Upper lobe of left lung (tissue), 4 donors: ENCODE data around the gene ZNF593OS.

Experiments used
- CTCF ChIP-seq, 6 experiments: fragments of 450-650 bp in 4 of 6; fragments of 200-600 bp in 2 of 6; sonication (generic) in 2 of 6; IDR thresholded peaks; one replicate each; pipeline ENCODE4 v1.5.1; 2016 to 2019; ENCODE audit warnings: antibody characterized with exemption in 6 of 6
- EP300 ChIP-seq, 4 donors: sonication (generic); formaldehyde crosslinking; IDR thresholded peaks; one replicate each; pipeline ENCODE4 v1.5.1; 2017; ENCODE audit warnings: antibody characterized with exemption in 4 of 4, control low read depth in 2 of 4
- POLR2A ChIP-seq, 4 donors: fragments of 450-650 bp; IDR thresholded peaks; one replicate each; pipeline ENCODE4 v1.5.1; 2016 to 2017; ENCODE audit warnings: antibody characterized with exemption in 4 of 4, mild to moderate bottlenecking in 2 of 4
- POLR2AphosphoS5 ChIP-seq, 2 donors: sonication (generic); formaldehyde crosslinking; IDR thresholded peaks; one replicate each; pipeline ENCODE4 v1.5.1; 2017; ENCODE audit warnings: antibody characterized with exemption in 2 of 2

DNA sequence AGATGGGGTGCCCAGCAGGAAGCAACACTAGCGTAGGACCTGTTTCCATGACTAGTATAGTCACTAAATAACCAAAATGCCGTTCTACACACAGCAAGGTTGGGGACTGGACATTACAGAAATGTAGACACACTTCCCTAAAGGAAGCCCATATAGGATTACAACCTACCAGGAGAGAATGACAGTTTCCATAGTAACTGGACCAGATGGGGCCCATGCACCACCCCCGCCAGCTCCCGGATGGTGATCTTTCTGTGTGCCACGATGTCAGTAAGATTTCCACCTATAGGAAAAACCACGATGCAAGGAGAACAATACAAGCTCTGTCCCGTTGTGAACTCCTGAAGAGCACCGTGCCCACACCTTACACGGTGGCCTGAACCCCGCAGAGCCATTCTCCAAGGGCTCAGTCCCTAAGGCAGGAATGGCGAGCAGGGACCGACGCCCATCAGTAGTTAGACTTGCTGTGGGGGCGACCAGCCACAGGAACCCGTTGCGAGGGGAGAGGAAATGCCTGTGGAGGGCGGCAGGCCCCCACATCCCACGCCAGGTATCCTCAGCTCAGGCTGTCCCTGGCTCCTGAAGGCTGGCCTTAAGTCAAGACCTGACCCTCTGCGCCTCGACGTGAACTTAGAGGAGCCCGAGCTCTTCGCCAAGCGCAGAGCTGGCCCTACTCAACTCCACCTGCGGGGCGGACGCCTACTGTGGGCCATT is 48.7 kb upstream of the ZNF593OS start:
- no peak for TF ChIP-seq POLR2A (IDR thresholded peaks at IDR 0.05)
- TF ChIP-seq CTCF (IDR thresholded peaks at IDR 0.05) = no peak
- no peak for TF ChIP-seq EP300 (IDR thresholded peaks at IDR 0.05)
- no peak for TF ChIP-seq POLR2AphosphoS5 (IDR thresholded peaks at IDR 0.05)
